Measurements from ENCODE around the gene ZNF74.
"Not testable (repeated sequence)": the region's sequence is repeated elsewhere in the genome, so short reads cannot be mapped to it uniquely, and the experiment has no call there.

The ZNF74 gene

DNA sequence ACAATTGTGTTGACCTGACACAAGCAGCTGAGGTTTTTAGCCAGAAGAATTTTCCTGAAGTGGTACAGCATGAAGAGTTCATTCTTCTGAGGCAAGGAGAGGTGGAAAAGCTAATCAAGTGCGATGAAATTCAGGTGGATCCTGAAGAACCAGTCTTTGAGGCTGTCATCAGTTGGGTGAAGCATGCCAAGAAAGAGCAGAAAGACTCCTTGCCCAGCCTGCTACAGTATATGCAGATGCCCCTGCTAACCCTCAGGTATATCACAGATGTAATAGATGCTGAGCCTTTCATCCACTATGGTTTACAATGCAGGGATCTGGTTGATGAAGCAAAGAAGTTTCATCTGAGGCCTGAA, 56.6 kb downstream of the ZNF74 start:
- no peak for DNase-seq

DNA sequence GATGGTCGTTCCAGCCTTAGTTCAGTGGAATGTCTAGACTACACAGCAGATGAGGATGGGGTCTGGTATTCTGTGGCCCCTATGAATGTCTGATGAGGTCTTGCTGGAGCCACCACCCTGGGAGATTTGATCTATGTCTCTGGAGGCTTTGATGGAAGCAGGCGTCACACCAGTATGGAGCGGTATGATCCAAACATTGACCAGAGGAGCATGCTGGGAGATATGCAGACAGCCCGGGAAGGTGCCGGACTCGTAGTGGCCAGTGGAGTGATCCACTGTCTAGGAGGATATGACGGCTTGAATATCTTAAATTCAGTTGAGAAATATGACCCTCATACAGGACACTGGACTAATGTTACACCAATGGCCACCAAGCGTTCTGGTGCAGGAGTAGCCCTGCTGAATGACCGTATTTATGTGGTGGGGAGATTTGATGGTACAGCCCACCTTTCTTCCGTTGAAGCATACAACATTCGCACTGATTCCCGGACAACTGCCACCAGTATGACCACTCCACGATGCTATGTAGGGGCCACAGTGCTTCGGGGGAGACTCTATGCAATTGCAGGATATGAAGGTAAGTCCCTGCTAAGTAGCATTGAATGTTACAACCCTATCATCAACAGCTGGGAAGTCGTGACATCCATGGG, 57.3 kb downstream of the ZNF74 start:
- DNase-seq = not testable (repeated sequence)

DNA sequence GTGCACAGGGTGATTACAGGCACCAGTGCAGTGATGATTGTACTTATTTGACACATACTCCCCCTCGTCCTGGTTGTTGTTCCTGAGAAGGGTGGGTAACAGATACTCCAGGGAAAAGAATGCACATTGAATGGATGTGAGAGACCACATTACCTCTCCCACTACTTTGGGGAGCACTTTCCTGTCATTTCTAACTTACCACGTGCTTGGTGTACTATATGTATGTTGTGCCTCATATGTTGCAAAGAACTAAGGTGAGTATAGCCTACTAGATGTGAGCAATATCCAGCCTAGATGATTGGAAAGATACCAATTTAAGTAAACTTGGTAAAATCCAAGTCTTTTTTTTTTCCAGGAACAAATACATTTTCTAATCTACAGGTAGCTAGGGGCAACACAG, 58.0 kb downstream of the ZNF74 start:
- no peak for DNase-seq

DNA sequence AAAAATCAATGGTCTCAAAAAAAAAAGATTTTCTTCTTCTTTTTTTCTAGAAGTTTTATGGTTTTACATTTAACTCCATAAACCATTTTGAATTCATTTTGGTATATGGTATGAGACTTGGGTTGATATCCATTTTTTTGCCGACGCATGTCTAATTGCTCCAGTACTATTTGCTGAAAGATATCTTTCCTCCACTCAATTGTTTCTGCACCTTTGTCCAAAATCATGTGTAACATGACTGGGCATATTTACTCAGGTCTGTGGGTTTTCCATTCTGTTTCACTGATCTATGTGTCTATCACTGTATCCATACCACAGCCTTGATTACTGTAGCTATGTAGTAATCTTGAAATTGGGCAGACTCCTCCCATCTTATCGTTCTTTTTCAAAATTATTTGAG, 59.3 kb downstream of the ZNF74 start:
- DNase-seq = no peak

DNA sequence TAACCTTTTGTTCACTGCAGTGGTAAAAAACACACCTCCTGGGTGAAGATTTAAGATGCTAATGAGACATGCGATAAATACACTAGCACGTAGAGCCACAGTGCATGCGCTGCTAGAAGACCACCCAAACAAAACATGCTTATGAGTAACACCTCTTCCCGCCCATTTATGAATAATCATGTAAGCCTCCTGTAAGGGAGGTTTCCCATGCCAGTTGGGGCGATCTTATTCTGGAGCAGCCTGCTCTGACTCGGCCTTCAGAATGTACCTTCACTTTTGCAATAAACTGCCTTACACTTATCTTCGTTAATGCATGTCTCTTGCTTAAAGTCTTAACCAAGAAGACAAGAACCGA, 61.7 kb downstream of the ZNF74 start:
- no peak for DNase-seq

DNA sequence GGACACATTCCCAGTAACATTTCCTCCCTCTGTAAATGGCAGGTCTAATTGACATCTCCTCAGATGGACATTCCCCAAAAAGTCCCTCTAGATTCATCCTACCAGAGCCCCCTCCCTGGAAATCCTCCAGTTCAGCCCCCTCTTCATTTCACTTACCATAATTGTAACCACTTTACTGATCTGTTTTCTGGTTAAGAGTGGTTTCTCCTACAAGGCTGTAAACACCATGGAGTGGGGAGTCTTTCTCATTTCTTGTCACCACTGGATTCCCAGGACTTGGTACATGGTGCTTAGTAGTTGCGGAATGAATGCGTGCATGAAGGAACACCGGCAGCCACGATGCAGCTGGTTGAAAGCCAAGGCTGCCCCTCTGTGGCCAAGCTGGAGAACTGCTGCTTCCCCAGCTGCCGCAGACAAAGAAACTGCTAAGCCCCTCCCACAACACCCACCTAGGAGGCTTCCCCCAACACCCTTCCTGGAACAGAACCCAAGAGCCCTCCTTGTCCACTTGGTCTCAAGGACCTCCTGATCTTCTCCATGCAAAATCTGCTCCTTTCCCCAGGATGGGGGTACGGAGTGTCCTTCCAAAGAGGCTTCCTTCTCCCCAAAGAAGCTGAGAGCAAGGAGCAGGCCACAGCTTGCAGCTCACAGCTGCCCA, 62.2 kb downstream of the ZNF74 start:
- DNase-seq = peak; percentile 83

DNA sequence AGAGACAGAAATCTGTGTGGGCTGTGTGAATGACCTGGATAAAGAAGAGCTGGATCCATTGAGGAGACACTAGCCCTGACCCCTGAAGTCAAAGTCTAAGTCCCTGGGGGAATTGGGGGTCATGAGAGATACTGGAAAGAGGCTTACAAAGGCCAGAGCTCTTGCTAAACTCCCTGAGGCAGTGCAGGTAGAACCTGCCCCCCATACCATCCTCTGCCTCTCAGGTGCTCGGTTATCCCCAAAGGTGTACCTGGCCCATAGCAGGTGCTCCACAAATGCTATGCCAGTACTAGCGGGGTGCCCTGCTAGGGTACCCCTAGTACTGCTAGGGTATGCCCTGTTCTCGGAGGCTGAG, 62.7 kb downstream of the ZNF74 start:
- no peak for DNase-seq

DNA sequence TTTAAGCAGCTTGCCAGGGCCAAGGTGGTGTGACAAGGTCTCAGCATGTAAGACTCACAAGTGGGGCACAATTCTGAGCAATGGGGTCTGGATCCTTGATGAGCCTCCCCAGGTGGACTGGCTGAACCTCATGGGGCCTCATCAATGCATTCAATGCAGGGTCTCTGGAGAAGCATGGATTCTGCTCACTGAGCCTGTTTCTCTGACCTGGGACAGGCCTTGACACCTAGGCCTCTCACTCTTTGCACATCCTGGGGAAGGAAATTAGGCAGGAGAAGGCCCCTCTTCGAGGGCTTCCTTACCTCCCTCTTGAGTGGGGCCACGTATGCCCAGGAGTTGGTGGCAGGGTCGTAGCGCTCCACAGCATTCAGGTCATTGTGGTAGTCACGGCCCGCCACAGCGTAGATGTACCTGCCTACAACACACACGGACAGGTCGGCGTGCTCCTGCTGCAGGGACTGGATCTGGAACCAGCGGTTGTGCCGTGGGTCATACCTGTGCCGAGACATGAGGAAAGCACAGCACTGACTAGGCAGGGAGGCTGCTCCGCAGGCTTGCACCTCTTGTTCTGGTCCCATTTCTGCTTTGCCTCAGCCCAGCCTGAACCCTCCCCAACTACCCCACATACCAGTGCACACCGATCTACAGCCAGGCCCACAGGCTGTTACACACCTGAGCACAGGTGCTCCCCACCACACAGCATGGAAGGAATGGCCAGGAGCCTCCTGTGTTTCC, 63.7 kb downstream of the ZNF74 start:
- DNase-seq = no peak
